Renal cortex interstitium (tissue), 11 donors: ENCODE measurements around the gene KNDC1. TPM values are rescaled to one million over a fixed set of nuclear protein-coding genes. Genes with fewer than 3 reads are reported as not detected.
"Not testable (repeated sequence)": the region's sequence is repeated elsewhere in the genome, so short reads cannot be mapped to it uniquely, and the experiment has no call there.

ENCODE experiments used
- DNase-seq, 11 donors: peaks; one replicate each; pipeline ENCODE4 v3.0.0-alpha.2; 2013; ENCODE audit warnings: low read depth in 9 of 11, low spot score in 4 of 11; ENCODE audit errors: extremely low read depth in 1 of 11
- polyA plus RNA-seq, 3 donors: library from polyadenylated mRNA; unstranded; fragments of 120-200 nt; gene quantifications; one replicate each; pipeline ENCODE4 v1.2.1, GENCODE V29; 2013; ENCODE audit not compliant: insufficient read length in 3 of 3

KNDC1 gene
- polyA plus RNA-seq, 3 donors: 4.9 to 9.1 (median 7.8) TPM

DNA sequence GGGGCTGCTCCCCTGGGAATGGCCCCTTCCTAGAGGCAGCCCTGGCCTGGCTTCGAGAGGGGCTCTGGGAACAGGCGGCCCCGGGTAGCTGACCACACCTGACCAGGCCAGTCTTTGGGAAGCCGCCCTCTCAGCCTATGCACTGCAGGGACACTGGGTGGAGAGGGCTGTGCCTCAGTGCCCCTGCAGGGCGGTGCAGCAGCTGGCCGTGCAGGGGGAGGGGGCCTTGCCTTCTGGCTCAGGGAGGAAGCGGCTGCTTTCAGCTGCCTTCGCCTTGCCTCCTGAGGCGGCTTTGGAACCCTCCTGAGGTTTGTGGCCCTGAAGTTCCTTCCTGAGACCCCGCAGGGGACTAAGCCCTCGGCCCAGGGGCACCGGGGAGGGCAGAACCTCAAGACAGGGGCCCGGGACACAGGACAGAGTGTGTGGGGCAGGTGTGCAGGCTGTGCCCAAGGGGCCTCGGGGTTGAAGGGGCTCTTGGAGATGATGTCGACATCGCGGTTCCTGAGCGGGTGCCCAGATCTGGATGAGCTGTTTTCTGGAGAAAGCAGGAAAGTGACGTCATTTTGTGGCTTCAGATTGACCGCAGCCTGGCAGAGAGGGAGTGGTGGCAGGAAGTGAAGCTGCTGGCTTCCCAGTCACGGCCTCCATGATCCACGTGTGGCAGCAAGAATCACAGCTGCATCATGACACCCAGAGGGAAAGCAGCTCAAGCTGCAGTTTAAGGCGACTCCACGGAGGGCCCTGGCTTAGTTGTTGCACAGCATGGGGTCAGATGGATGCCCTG is 99.0 kb downstream of the KNDC1 start:
- no peak for DNase-seq

GRCh38 chr10:133259602-133259989 is 99.6 kb downstream of the KNDC1 start:
- no peak for DNase-seq

GRCh38 chr10:133260895-133261725 is 101.1 kb downstream of the KNDC1 start:
- no peak for DNase-seq

- DNase-seq: no peak
Measured at GRCh38 chr10:133261726-133262325, 101.8 kb downstream of the KNDC1 start.

DNA sequence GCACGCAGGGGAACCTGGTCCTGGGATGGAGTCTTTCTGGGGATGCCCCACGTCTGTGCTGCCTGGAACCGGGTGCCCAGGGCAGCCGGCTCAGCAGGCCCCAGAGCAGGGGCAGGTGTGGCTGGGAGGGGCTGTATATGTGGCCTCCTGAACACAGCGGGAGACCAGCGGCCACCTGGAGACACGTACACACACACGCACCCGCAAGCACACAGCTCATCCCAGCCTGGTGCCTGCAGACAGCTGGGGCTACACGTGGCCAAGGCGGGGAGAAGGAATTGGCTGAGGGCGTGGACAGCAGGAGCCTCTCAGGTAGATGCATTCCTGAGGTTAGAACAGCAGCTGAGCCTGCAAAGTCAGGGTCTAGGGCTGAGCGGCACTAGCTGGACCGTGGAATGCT is 102.7 kb downstream of the KNDC1 start:
- no peak for DNase-seq

DNA sequence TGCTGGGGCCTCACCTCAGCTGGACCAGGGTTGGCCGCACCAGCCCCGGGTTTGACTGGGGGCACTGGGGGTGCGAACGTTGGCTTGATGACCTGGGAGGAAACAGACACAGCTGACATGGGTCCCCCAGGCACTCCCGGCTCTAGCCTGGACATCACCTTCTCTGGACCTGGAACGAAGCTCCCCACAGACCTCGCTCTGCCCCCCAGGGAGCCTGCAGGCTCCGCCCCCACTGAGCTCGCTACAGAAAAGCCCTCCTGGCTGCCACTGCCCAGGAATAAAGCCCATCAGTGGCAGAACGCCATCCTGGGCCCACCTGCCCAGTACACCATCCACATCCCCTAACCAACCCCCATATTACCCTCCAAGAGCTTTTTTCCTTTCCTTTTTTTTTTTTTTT is 103.7 kb downstream of the KNDC1 start:
- no peak for DNase-seq

- no peak for DNase-seq
Measured at GRCh38 chr10:133264461-133264860, 104.4 kb downstream of the KNDC1 start.

DNA sequence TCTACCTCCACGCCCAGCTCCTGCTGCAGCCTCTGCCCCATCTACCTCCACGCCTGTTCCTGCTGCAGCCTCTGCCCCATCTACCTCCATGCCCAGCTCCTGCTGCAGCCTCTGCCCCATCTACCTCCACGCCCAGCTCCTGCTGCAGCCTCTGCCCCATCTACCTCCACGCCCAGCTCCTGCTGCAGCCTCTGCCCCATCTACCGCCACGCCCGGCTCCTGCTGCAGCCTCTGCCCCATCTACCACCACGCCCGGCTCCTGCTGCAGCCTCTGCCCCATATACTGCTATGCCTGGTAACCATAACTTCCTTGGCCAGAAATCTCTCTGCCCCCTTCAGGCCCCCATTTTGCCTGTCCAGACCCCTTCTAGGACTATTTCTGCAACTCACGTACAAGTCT is 105.0 kb downstream of the KNDC1 start:
- DNase-seq: not testable (repeated sequence)

- DNase-seq: no peak
Measured at GRCh38 chr10:133266056-133266795, 106.2 kb downstream of the KNDC1 start.

- no peak for DNase-seq
Measured at GRCh38 chr10:133267293-133267692, 107.3 kb downstream of the KNDC1 start.

- DNase-seq: no peak
Measured at GRCh38 chr10:133267829-133268228, 107.8 kb downstream of the KNDC1 start.

DNA sequence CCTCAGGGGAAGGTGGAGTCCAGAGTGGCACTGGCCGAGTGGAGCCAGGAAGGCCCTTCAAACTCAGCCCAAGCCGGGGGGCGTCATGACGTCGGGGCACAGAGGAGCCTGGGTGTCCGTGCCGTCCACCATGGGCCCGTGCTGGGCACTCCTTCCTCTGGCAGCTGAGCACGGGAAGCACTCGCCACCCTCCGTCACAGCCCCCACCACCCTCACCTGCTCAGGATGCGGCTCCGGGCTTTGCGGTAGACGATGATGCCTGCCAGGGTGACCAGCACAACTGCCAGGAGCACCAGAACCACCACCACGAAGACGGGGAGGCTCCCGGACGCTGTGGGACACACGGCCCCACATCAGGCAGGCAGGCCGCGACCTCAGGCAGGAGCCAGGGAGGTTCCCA is 108.5 kb downstream of the KNDC1 start:
- no peak for DNase-seq

- DNase-seq: no peak
Measured at GRCh38 chr10:133269367-133269766, 109.3 kb downstream of the KNDC1 start.

GRCh38 chr10:133270204-133270603 is 110.2 kb downstream of the KNDC1 start:
- no peak for DNase-seq

DNA sequence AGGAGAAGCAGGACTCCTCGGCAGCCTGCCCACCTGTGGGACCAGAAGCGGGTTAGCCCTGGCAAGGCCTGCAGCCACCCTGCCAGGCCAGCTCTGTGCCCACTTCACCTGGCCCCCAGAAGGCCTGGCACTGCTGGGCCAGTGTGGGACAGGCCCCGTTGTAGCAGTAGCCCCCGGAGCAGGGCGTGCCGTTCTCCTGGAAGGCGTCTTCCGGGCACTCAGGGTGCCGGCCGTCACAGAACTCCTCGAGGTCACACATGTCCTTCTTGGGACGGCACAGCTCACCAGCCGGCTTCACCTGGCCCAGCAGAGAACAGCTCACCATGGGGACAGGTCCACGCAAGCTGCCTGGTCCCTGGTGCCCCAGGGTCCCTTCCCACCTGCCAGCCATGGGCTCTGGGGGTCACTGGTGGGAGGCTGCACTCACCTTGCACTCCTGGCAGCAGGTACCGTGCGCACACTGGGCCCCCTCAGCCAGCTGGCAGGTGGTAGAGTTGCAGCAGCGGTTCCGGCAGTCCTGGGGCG is 110.8 kb downstream of the KNDC1 start:
- no peak for DNase-seq

- DNase-seq: no peak
Measured at GRCh38 chr10:133271521-133272300, 111.7 kb downstream of the KNDC1 start.

DNA sequence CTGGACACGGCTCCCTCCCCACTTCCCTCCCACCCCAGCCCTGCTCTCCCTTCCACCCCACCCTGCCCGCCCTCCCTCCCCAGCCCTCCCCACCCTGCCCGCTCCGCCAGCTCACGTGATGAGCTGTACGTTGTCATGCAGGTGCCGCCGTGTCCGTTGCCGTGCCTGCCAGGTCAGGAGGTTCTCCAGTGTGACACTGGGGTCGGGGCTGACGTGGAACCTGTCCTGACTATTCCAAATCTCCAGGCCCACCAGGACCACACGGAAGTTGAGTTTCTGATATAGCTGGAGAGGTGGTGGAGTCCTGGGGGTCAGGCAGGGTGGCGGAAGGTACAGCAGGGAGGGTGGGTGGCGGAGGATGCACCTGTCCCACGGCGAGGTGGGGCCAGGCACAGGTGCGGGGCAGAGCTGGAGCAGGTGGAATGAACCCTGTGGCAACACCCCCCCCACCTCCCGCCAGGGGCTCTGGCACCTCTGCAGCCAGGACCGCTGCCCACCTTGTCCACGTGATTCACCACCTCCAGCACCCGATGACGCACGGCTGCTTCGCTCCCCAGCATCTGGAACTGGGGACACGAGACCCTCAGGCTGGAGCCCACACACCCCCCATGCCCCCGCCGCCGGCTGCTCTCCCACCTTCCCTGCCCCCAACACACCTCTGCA is 112.4 kb downstream of the KNDC1 start:
- no peak for DNase-seq

DNA sequence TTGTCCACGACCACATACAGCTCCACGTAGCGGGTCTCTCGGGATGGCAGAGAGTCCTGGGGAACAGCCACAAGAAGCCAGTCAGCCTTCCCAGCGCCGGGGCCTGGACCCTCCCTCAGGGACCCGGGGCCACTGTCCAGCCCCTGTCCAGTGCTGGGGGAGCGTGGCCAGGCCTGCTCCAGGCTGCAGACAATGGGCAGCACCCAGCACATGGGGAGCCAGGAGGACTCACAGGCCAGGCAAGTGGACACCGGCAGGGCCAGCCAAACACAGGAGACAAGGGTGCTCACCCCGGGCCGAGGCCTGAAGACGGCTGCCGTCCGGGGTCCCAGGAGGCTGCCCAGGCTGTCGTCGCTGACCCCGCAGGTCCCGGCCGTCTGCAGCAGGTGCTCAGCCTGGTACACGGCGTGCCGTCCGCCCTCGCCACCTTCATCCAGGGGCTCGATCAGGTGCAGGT is 113.0 kb downstream of the KNDC1 start:
- no peak for DNase-seq
